Measurements from ENCODE around the gene PARD3B.

DNA sequence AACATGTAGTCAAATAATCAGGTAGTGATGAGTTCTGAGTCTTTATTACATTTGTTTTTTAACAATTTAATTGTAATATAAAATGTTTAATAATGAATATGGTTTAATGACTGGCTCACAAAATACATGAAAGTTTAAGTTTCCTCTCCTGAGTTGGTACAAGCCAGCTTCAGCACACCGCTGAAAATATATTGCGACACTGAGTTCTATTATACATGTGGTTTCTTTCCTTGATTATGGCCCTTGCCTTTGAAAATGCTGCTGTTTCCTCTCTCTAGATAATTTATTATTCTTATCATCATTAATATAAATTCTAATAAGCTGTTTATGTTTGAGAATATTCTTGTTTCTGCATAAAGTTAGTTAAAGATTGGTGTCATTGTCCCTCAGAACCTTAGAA lies 249.3 kb downstream of the PARD3B start:
- TF ChIP-seq, protein P1, sequence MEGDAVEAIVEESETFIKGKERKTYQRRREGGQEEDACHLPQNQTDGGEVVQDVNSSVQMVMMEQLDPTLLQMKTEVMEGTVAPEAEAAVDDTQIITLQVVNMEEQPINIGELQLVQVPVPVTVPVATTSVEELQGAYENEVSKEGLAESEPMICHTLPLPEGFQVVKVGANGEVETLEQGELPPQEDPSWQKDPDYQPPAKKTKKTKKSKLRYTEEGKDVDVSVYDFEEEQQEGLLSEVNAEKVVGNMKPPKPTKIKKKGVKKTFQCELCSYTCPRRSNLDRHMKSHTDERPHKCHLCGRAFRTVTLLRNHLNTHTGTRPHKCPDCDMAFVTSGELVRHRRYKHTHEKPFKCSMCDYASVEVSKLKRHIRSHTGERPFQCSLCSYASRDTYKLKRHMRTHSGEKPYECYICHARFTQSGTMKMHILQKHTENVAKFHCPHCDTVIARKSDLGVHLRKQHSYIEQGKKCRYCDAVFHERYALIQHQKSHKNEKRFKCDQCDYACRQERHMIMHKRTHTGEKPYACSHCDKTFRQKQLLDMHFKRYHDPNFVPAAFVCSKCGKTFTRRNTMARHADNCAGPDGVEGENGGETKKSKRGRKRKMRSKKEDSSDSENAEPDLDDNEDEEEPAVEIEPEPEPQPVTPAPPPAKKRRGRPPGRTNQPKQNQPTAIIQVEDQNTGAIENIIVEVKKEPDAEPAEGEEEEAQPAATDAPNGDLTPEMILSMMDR (IDR thresholded peaks at IDR 0.05; ENCODE audit: low read length): no peak
- TF ChIP-seq EZH2phosphoT487 (IDR thresholded peaks at IDR 0.05; ENCODE audit: low read length) (no peak), EZH2 (optimal IDR thresholded peaks at IDR 0.05; ENCODE audit: low read depth, low read length) (no peak)

Measured in MM.1S (cell line).